ENCODE data around the gene RBMX.
A peak's percentile ranks its signal among the peaks of the same experiment; 100 is the strongest.

RBMX gene

GRCh38 chrX:136889269-136889668, 8.7 kb upstream of the RBMX start:
- Histone ChIP-seq H3F3A (ENCODE audit: low read depth) (no peaks in the 10 kb centered on the region), H2AFZ (ENCODE audit: low read length) (no peak overlapping the region), H3K27me3 (ENCODE audit: insufficient read depth, low read length, poor library complexity, severe bottlenecking) (no peaks in the 10 kb centered on the region), H3K4me1 (ENCODE audit: insufficient read depth, low read length, poor library complexity, severe bottlenecking) (peaks cover 7% of the 10 kb centered on the region), H3K9ac (ENCODE audit: low read depth, low read length, poor library complexity, severe bottlenecking) (no peak overlapping the region), H3K4me2 (ENCODE audit: low read depth, low read length, poor library complexity, severe bottlenecking) (no peak overlapping the region), H3K9me3 (ENCODE audit: insufficient read depth, low read depth, low read length) (no peaks in the 10 kb centered on the region), H3K79me2 (ENCODE audit: insufficient read depth, low read length) (no peaks in the 10 kb centered on the region), H3K9me2 (replicated peaks; ENCODE audit: low read depth, low read length) (no peaks in the 10 kb centered on the region), H3K36me3 (ENCODE audit: insufficient read depth, low read length) (no peaks in the 10 kb centered on the region), H4K20me1 (ENCODE audit: insufficient read depth, low read length, poor library complexity, severe bottlenecking) (no peaks in the 10 kb centered on the region), H3K4me3 (ENCODE audit: low read length, poor library complexity, severe bottlenecking) (no peak overlapping the region)
- no peak for TF ChIP-seq EZH2phosphoT487 (IDR thresholded peaks at IDR 0.05; ENCODE audit: borderline replicate concordance)
- no peak for TF ChIP-seq CTCF (conservative IDR thresholded peaks at IDR 0.05; ENCODE audit: low read length)

DNA sequence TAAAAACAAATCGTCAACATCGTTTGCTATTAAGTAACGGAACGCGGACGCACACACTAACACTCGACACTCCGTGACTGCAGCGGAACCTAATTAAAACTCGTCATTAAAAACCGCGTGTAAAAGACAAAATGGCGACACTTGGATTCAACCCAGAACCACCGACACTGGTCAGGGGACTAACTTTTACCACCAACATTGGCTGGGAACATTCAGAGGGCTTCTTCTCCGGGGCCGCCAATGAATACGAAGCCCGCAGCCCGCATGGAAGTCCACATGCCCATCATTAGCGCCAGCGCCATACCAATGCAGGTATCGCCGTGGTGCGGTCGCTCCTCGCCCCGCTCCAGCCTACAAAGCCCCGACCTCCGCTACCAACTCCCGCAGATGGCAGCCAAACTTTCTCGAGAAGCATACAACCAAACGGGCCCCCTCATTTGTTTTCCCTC, 498 bp downstream of the RBMX start:
- H3K36me3 ChIP-seq (ENCODE audit: insufficient read depth, low read length): peaks cover 49% of the 10 kb centered on the region
- peak overlapping the region; percentile 100 for H3K4me3 ChIP-seq (ENCODE audit: low read length, poor library complexity, severe bottlenecking)
- H3K79me2 ChIP-seq (ENCODE audit: insufficient read depth, low read length): peaks cover 61% of the 10 kb centered on the region
- no peaks in the 10 kb centered on the region for H3K9me2 ChIP-seq (replicated peaks; ENCODE audit: low read depth, low read length)
- TF ChIP-seq CTCF (conservative IDR thresholded peaks at IDR 0.05; ENCODE audit: low read length) (no peak), EZH2phosphoT487 (IDR thresholded peaks at IDR 0.05; ENCODE audit: borderline replicate concordance) (no peak)
- H3K4me1 ChIP-seq (ENCODE audit: insufficient read depth, low read length, poor library complexity, severe bottlenecking): peaks cover 7% of the 10 kb centered on the region
- no peaks in the 10 kb centered on the region for H3K9me3 ChIP-seq (ENCODE audit: insufficient read depth, low read depth, low read length)
- H2AFZ ChIP-seq (ENCODE audit: low read length): no peak overlapping the region
- peak overlapping the region; percentile 97 for H3K4me2 ChIP-seq (ENCODE audit: low read depth, low read length, poor library complexity, severe bottlenecking)
- H4K20me1 ChIP-seq (ENCODE audit: insufficient read depth, low read length, poor library complexity, severe bottlenecking): peaks cover 43% of the 10 kb centered on the region
- H3K9ac ChIP-seq (ENCODE audit: low read depth, low read length, poor library complexity, severe bottlenecking): peak overlapping the region; percentile 100
- no peaks in the 10 kb centered on the region for H3F3A ChIP-seq (ENCODE audit: low read depth)
- peaks cover 10% of the 10 kb centered on the region for H3K27me3 ChIP-seq (ENCODE audit: insufficient read depth, low read length, poor library complexity, severe bottlenecking)

GRCh38 chrX:136879001-136879687, 1.4 kb downstream of the RBMX start:
- Histone ChIP-seq H3K4me1 (ENCODE audit: insufficient read depth, low read length, poor library complexity, severe bottlenecking) (peaks cover under 1% of the 10 kb centered on the region), H3K27me3 (ENCODE audit: insufficient read depth, low read length, poor library complexity, severe bottlenecking) (peaks cover 10% of the 10 kb centered on the region), H3K9me2 (replicated peaks; ENCODE audit: low read depth, low read length) (no peaks in the 10 kb centered on the region)

More at GRCh38 chrX:136879001-136879687, 1.4 kb downstream of the RBMX start:
- Histone ChIP-seq H3K4me2 (ENCODE audit: low read depth, low read length, poor library complexity, severe bottlenecking) (peak overlapping the region; percentile 97), H3K9me3 (ENCODE audit: insufficient read depth, low read depth, low read length) (no peaks in the 10 kb centered on the region), H3K36me3 (ENCODE audit: insufficient read depth, low read length) (peaks cover 58% of the 10 kb centered on the region), H3K4me3 (ENCODE audit: low read length, poor library complexity, severe bottlenecking) (peak overlapping the region; percentile 100), H2AFZ (ENCODE audit: low read length) (no peak overlapping the region), H4K20me1 (ENCODE audit: insufficient read depth, low read length, poor library complexity, severe bottlenecking) (peaks cover 51% of the 10 kb centered on the region), H3K9ac (ENCODE audit: low read depth, low read length, poor library complexity, severe bottlenecking) (peak overlapping the region; percentile 100), H3F3A (ENCODE audit: low read depth) (no peaks in the 10 kb centered on the region), H3K79me2 (ENCODE audit: insufficient read depth, low read length) (peaks cover 70% of the 10 kb centered on the region)
- TF ChIP-seq CTCF (conservative IDR thresholded peaks at IDR 0.05; ENCODE audit: low read length) (no peak), EZH2phosphoT487 (IDR thresholded peaks at IDR 0.05; ENCODE audit: borderline replicate concordance) (no peak)

Data from Loucy (cell line).